Loucy (cell line): ENCODE data around the gene LRRN4CL.
A peak's percentile ranks its signal among the peaks of the same experiment; 100 is the strongest.

Experiments
- H2AFZ ChIP-seq: fragments of 200-600 bp; sonication (generic); 2 replicates; pipeline ENCODE4 v1.6.0; 2016; ENCODE audit warnings: antibody characterized with exemption, mild to moderate bottlenecking, low read length, moderate library complexity
- H3F3A ChIP-seq: fragments of 200-600 bp; 2 replicates; pipeline ENCODE4 v1.6.0; 2016; ENCODE audit warnings: antibody characterized with exemption, low read depth, mild to moderate bottlenecking
- H3K27me3 ChIP-seq: fragments of 200-600 bp; sonication (generic); 2 replicates; pipeline ENCODE4 v1.6.1; 2014; ENCODE audit warnings: low read length, mild to moderate bottlenecking; ENCODE audit not compliant: insufficient read depth, poor library complexity, severe bottlenecking
- H3K36me3 ChIP-seq: fragments of 200-600 bp; sonication (generic); 2 replicates; pipeline ENCODE4 v1.6.1; 2016; ENCODE audit warnings: low read length; ENCODE audit not compliant: insufficient read depth
- H3K4me1 ChIP-seq: fragments of 200-600 bp; sonication (generic); 2 replicates; pipeline ENCODE4 v1.5.1; 2014; ENCODE audit warnings: low read length, mild to moderate bottlenecking; ENCODE audit not compliant: insufficient read depth, poor library complexity, severe bottlenecking
- H3K4me2 ChIP-seq: fragments of 200-600 bp; sonication (generic); 2 replicates; pipeline ENCODE4 v1.6.0; 2014; ENCODE audit warnings: antibody characterized with exemption, low read length, low read depth, mild to moderate bottlenecking; ENCODE audit not compliant: poor library complexity, severe bottlenecking
- H3K4me3 ChIP-seq: fragments of 200-600 bp; sonication (generic); 2 replicates; pipeline ENCODE4 v1.5.1; 2014; ENCODE audit warnings: low read length, mild to moderate bottlenecking, mixed read lengths; ENCODE audit not compliant: poor library complexity, severe bottlenecking
- H3K79me2 ChIP-seq: fragments of 200-600 bp; sonication (generic); 2 replicates; pipeline ENCODE4 v1.6.1; 2014; ENCODE audit warnings: low read length; ENCODE audit not compliant: insufficient read depth
- H3K9ac ChIP-seq: fragments of 200-600 bp; sonication (generic); 2 replicates; pipeline ENCODE4 v1.6.0; 2014; ENCODE audit warnings: mild to moderate bottlenecking, low read depth, low read length, moderate library complexity; ENCODE audit not compliant: poor library complexity, severe bottlenecking
- H3K9me2 ChIP-seq: fragments of 200-600 bp; sonication (generic); replicated peaks from 2 replicates; pipeline ENCODE4 v1.6.1; 2016; ENCODE audit warnings: low read depth, low read length, mixed read lengths
- H3K9me3 ChIP-seq: fragments of 200-600 bp; sonication (generic); 2 replicates; pipeline ENCODE4 v1.6.1; 2014; ENCODE audit warnings: mild to moderate bottlenecking, antibody characterized with exemption, low read length, low read depth; ENCODE audit not compliant: insufficient read depth
- H4K20me1 ChIP-seq: fragments of 200-600 bp; sonication (generic); 2 replicates; pipeline ENCODE4 v1.6.0; 2014; ENCODE audit warnings: antibody characterized with exemption, low read length, mild to moderate bottlenecking; ENCODE audit not compliant: insufficient read depth, poor library complexity, severe bottlenecking
- EZH2phosphoT487 ChIP-seq: fragments of 200-600 bp; IDR thresholded peaks from 2 replicates; pipeline ENCODE4 v1.6.1; 2018; ENCODE audit warnings: antibody characterized with exemption, mild to moderate bottlenecking, moderate library complexity, borderline replicate concordance
- TF ChIP-seq, protein P1 (sequence below): fragments of 200-600 bp; sonication (generic); conservative IDR thresholded peaks from 2 replicates; pipeline ENCODE4 v1.5.1; 2014; ENCODE audit warnings: mild to moderate bottlenecking, antibody characterized with exemption, low read length

LRRN4CL gene

DNA sequence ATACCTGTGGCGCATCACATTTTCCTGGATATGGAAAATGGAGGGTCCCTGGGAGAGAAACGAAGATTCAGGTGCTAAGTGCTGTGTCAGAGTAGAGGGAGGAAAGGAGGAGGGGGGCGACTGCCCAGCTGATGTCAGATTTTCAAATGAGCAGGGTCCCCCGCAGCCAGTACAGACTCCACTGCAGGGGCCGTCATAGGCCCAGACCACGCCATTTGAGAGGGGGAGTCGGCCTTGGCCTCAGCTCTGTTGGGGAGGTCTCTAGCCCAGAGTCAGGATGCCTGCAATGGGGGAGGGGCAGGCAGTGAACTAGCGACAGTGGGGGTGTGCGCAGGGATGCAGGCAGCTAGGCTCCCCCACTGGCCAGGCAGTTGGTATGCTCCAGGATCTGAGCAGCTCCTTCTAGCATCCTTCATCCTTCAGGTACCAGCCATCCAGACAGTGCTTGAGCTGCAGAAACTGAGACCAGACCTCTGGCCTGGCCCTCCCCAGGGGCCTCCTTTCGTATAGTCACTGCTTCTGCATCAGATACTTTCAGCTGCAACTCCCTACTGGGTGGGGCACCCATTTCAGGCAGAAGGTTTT is 18.0 kb upstream of the LRRN4CL start, which contains the start of the genes BSCL2 and GNG3:
Gene BSCL2, minus strand, starts transcription at position 148 of the 585 bp plus-strand sequence. CDS start 229 bp downstream, outside the sequence.
Gene GNG3, plus strand, starts transcription at position 400 of the 585 bp plus-strand sequence. CDS start 620 bp downstream, outside the sequence.
- Histone ChIP-seq H2AFZ (no peak within 1 kb of the TSS), H3K4me1 (peaks cover 13% of the 10 kb centered on the region), H3K4me3 (peak within 1 kb of the TSS; percentile 26), H3K9me3 (no peaks in the 10 kb centered on the region), H4K20me1 (peaks cover 9% of the 10 kb centered on the region), H3K36me3 (peaks cover 46% of the 10 kb centered on the region), H3F3A (peaks cover 6% of the 10 kb centered on the region), H3K27me3 (no peaks in the 10 kb centered on the region), H3K79me2 (no peaks in the 10 kb centered on the region), H3K9me2 (no peaks in the 10 kb centered on the region), H3K9ac (no peak within 1 kb of the TSS), H3K4me2 (peak within 1 kb of the TSS; percentile 42)
- TF ChIP-seq EZH2phosphoT487 = no peak
- TF ChIP-seq, protein P1, sequence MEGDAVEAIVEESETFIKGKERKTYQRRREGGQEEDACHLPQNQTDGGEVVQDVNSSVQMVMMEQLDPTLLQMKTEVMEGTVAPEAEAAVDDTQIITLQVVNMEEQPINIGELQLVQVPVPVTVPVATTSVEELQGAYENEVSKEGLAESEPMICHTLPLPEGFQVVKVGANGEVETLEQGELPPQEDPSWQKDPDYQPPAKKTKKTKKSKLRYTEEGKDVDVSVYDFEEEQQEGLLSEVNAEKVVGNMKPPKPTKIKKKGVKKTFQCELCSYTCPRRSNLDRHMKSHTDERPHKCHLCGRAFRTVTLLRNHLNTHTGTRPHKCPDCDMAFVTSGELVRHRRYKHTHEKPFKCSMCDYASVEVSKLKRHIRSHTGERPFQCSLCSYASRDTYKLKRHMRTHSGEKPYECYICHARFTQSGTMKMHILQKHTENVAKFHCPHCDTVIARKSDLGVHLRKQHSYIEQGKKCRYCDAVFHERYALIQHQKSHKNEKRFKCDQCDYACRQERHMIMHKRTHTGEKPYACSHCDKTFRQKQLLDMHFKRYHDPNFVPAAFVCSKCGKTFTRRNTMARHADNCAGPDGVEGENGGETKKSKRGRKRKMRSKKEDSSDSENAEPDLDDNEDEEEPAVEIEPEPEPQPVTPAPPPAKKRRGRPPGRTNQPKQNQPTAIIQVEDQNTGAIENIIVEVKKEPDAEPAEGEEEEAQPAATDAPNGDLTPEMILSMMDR = no peak

DNA sequence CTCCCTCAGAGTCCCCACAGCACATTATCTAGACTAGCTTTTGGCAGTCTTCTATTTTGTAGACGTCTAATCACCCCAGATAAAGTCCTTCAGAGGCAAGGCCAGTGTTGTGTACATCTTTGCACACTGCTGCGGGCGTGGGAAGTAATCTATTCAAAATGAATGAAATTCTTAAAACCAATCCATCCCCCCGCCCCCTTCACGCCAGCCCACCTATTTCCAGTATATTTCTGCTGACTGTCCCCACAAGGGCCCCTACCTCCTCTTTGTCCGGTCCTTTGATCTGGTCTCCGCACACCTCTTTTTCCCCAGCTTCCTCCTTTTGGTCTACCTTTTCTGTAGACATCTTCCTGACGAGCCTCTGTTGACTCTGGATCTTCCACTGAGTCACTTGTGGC is 17.5 kb upstream of the LRRN4CL start:
- H3K4me3 ChIP-seq = no peak overlapping the region
- H3K9ac ChIP-seq = no peak overlapping the region
- no peaks in the 10 kb centered on the region for H3K79me2 ChIP-seq
- H3F3A ChIP-seq = peaks cover 6% of the 10 kb centered on the region
- H3K4me1 ChIP-seq = peaks cover 13% of the 10 kb centered on the region
- no peaks in the 10 kb centered on the region for H3K9me3 ChIP-seq
- TF ChIP-seq, protein P1 = no peak
- TF ChIP-seq EZH2phosphoT487 = no peak
- H3K36me3 ChIP-seq = peaks cover 42% of the 10 kb centered on the region
- no peak overlapping the region for H3K4me2 ChIP-seq
- peaks cover 9% of the 10 kb centered on the region for H4K20me1 ChIP-seq
- no peaks in the 10 kb centered on the region for H3K9me2 ChIP-seq
- H2AFZ ChIP-seq = no peak overlapping the region
- no peaks in the 10 kb centered on the region for H3K27me3 ChIP-seq

DNA sequence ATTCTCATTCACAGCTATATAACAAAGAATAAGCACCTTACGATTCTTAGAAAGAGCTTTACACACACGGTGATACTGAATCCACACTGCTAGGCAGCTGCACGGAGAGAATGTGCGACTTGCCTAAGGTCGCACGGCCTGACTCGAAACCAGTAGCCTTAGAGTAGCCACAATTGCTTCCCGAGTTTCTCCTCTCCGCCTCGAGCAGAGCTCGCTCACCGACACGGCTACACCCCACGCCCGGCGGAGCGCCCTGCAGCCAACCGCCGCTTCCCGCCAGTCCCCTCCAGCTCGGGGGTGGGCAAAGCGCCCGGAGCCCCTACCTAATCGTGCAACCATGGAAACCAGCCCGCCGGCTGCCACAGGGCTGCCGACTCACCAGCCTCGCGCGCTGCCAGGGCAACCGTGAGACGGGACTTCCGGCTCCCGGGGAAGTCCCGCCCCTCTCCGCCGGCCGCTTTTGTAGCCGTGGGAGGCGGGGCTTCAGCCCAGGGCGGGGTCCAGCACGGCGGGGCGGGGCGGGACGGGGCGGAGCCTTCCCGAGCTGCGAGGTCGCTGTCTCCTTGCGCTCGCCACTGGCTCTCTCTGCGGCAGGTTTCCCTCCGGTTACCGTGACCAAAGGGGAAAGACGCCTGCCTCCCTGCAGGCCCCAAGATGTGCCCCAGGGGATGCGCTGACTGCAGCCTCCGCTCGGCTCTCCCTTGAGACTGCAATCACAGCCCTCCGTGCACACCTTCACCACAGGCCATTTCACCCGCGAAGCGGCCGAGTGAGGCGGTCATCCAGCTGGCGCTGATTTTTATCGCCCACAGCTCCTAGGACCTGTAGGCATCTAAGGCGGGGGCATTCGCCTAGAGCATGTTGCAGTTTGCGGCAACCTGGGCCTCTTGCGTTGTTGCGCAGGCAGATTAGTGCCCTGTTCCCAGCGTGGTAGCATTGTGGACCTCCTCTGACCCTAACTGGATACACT is 16.8 kb upstream of the LRRN4CL start:
- H3K9me2 ChIP-seq = no peaks in the 10 kb centered on the region
- peaks cover 13% of the 10 kb centered on the region for H3K4me1 ChIP-seq
- peak overlapping the region; percentile 86 for H3K4me2 ChIP-seq
- peaks cover 36% of the 10 kb centered on the region for H3K36me3 ChIP-seq
- no peaks in the 10 kb centered on the region for H3K27me3 ChIP-seq
- H3F3A ChIP-seq = peaks cover 6% of the 10 kb centered on the region
- peaks cover 5% of the 10 kb centered on the region for H4K20me1 ChIP-seq
- H3K79me2 ChIP-seq = no peaks in the 10 kb centered on the region
- TF ChIP-seq EZH2phosphoT487 = no peak
- TF ChIP-seq, protein P1 = no peak
- H2AFZ ChIP-seq = peak overlapping the region; percentile 37
- H3K9ac ChIP-seq = peak overlapping the region; percentile 72
- no peaks in the 10 kb centered on the region for H3K9me3 ChIP-seq
- H3K4me3 ChIP-seq = peak overlapping the region; percentile 73
